ENCODE measurements around the gene TOMM20.
A peak's percentile ranks its signal among the peaks of the same experiment; 100 is the strongest.
"Not testable (repeated sequence)": the region's sequence is repeated elsewhere in the genome, so short reads cannot be mapped to it uniquely, and the experiment has no call there.

Gene TOMM20

GRCh38 chr1:235093696-235094592 is 34.7 kb downstream of the TOMM20 start:
- Histone ChIP-seq H3K36me3 (ENCODE audit: control insufficient read depth, insufficient read depth, low read length) (no peaks in the 10 kb centered on the region), H3K27me3 (ENCODE audit: control insufficient read depth, insufficient read depth, low read length, poor library complexity, severe bottlenecking) (no peaks in the 10 kb centered on the region), H3K9me3 (ENCODE audit: control insufficient read depth, low read length) (no peaks in the 10 kb centered on the region), H3K4me3 (ENCODE audit: insufficient read depth, low read depth, low read length) (no peak overlapping the region), H3K27ac (ENCODE audit: insufficient read depth, low read depth, low read length, poor library complexity, severe bottlenecking) (no peak overlapping the region), H3K4me1 (ENCODE audit: control insufficient read depth, insufficient read depth, low read length) (peaks cover 26% of the 10 kb centered on the region)
- WGBS, 2 experiments, result 32 to 33% methylated on average over 24 of the region's 24 CpGs

- Histone ChIP-seq H3K4me3 (ENCODE audit: insufficient read depth, low read depth, low read length) (no peak overlapping the region), H3K27ac (ENCODE audit: insufficient read depth, low read depth, low read length, poor library complexity, severe bottlenecking) (no peak overlapping the region)
- 49 to 50% methylated on average over 27 of the region's 27 CpGs for WGBS, 2 experiments
Measured at GRCh38 chr1:235093013-235093695, 35.5 kb downstream of the TOMM20 start.

GRCh38 chr1:235092415-235092814 is 36.2 kb downstream of the TOMM20 start:
- H3K4me1 ChIP-seq (ENCODE audit: control insufficient read depth, insufficient read depth, low read length), result peaks cover 26% of the 10 kb centered on the region
- not testable (repeated sequence) for H3K36me3 ChIP-seq (ENCODE audit: control insufficient read depth, insufficient read depth, low read length); H3K27me3 ChIP-seq (ENCODE audit: control insufficient read depth, insufficient read depth, low read length, poor library complexity, severe bottlenecking); H3K9me3 ChIP-seq (ENCODE audit: control insufficient read depth, low read length); H3K4me3 ChIP-seq (ENCODE audit: insufficient read depth, low read depth, low read length); H3K27ac ChIP-seq (ENCODE audit: insufficient read depth, low read depth, low read length, poor library complexity, severe bottlenecking)
- 87 to 94% methylated on average over 10 to 14 of the region's 14 CpGs for WGBS, 2 experiments

More at GRCh38 chr1:235093013-235093695, 35.5 kb downstream of the TOMM20 start:
- Histone ChIP-seq H3K36me3 (ENCODE audit: control insufficient read depth, insufficient read depth, low read length) (no peaks in the 10 kb centered on the region), H3K27me3 (ENCODE audit: control insufficient read depth, insufficient read depth, low read length, poor library complexity, severe bottlenecking) (no peaks in the 10 kb centered on the region), H3K9me3 (ENCODE audit: control insufficient read depth, low read length) (no peaks in the 10 kb centered on the region), H3K4me1 (ENCODE audit: control insufficient read depth, insufficient read depth, low read length) (peaks cover 26% of the 10 kb centered on the region)

GRCh38 chr1:235092045-235092406 is 36.6 kb downstream of the TOMM20 start:
- H3K9me3 ChIP-seq (ENCODE audit: control insufficient read depth, low read length); H3K36me3 ChIP-seq (ENCODE audit: control insufficient read depth, insufficient read depth, low read length); H3K27me3 ChIP-seq (ENCODE audit: control insufficient read depth, insufficient read depth, low read length, poor library complexity, severe bottlenecking); H3K27ac ChIP-seq (ENCODE audit: insufficient read depth, low read depth, low read length, poor library complexity, severe bottlenecking); H3K4me3 ChIP-seq (ENCODE audit: insufficient read depth, low read depth, low read length): not testable (repeated sequence)
- H3K4me1 ChIP-seq (ENCODE audit: control insufficient read depth, insufficient read depth, low read length), result peaks cover 26% of the 10 kb centered on the region
- 96 to 100% methylated on average over 4 to 8 of the region's 8 CpGs for WGBS, 2 experiments

GRCh38 chr1:235091319-235092044 is 37.2 kb downstream of the TOMM20 start:
- H3K9me3 ChIP-seq (ENCODE audit: control insufficient read depth, low read length); H3K27ac ChIP-seq (ENCODE audit: insufficient read depth, low read depth, low read length, poor library complexity, severe bottlenecking); H3K4me3 ChIP-seq (ENCODE audit: insufficient read depth, low read depth, low read length); H3K27me3 ChIP-seq (ENCODE audit: control insufficient read depth, insufficient read depth, low read length, poor library complexity, severe bottlenecking); H3K36me3 ChIP-seq (ENCODE audit: control insufficient read depth, insufficient read depth, low read length): not testable (repeated sequence)
- peaks cover 26% of the 10 kb centered on the region for H3K4me1 ChIP-seq (ENCODE audit: control insufficient read depth, insufficient read depth, low read length)
- 92 to 95% methylated on average over 20 of the region's 20 CpGs for WGBS, 2 experiments

GRCh38 chr1:235090406-235091069 is 38.1 kb downstream of the TOMM20 start:
- Histone ChIP-seq H3K4me3 (ENCODE audit: insufficient read depth, low read depth, low read length) (no peak overlapping the region), H3K9me3 (ENCODE audit: control insufficient read depth, low read length) (no peaks in the 10 kb centered on the region), H3K27me3 (ENCODE audit: control insufficient read depth, insufficient read depth, low read length, poor library complexity, severe bottlenecking) (no peaks in the 10 kb centered on the region), H3K36me3 (ENCODE audit: control insufficient read depth, insufficient read depth, low read length) (no peaks in the 10 kb centered on the region), H3K4me1 (ENCODE audit: control insufficient read depth, insufficient read depth, low read length) (peaks cover 26% of the 10 kb centered on the region), H3K27ac (ENCODE audit: insufficient read depth, low read depth, low read length, poor library complexity, severe bottlenecking) (peak overlapping the region; percentile 86)
- 33 to 39% methylated on average over 20 of the region's 20 CpGs for WGBS, 2 experiments

- peaks cover 26% of the 10 kb centered on the region for H3K4me1 ChIP-seq (ENCODE audit: control insufficient read depth, insufficient read depth, low read length)
- no peaks in the 10 kb centered on the region for H3K27me3 ChIP-seq (ENCODE audit: control insufficient read depth, insufficient read depth, low read length, poor library complexity, severe bottlenecking)
- 90 to 93% methylated on average over 7 of the region's 7 CpGs for whole genome bisulfite sequencing, 2 experiments
- H3K4me3 ChIP-seq (ENCODE audit: insufficient read depth, low read depth, low read length), result no peak overlapping the region
- no peak overlapping the region for H3K27ac ChIP-seq (ENCODE audit: insufficient read depth, low read depth, low read length, poor library complexity, severe bottlenecking)
- no peaks in the 10 kb centered on the region for H3K9me3 ChIP-seq (ENCODE audit: control insufficient read depth, low read length)
- H3K36me3 ChIP-seq (ENCODE audit: control insufficient read depth, insufficient read depth, low read length), result no peaks in the 10 kb centered on the region
Measured at GRCh38 chr1:235088907-235089306, 39.7 kb downstream of the TOMM20 start.

- Histone ChIP-seq H3K36me3 (ENCODE audit: control insufficient read depth, insufficient read depth, low read length) (no peaks in the 10 kb centered on the region), H3K4me1 (ENCODE audit: control insufficient read depth, insufficient read depth, low read length) (peaks cover 26% of the 10 kb centered on the region), H3K27ac (ENCODE audit: insufficient read depth, low read depth, low read length, poor library complexity, severe bottlenecking) (no peak overlapping the region), H3K9me3 (ENCODE audit: control insufficient read depth, low read length) (no peaks in the 10 kb centered on the region), H3K4me3 (ENCODE audit: insufficient read depth, low read depth, low read length) (no peak overlapping the region), H3K27me3 (ENCODE audit: control insufficient read depth, insufficient read depth, low read length, poor library complexity, severe bottlenecking) (no peaks in the 10 kb centered on the region)
- WGBS, 2 experiments, result 95% methylated on average over 6 of the region's 6 CpGs
Measured at GRCh38 chr1:235088430-235088829, 40.2 kb downstream of the TOMM20 start.

- Histone ChIP-seq H3K4me3 (ENCODE audit: insufficient read depth, low read depth, low read length) (no peak overlapping the region), H3K27me3 (ENCODE audit: control insufficient read depth, insufficient read depth, low read length, poor library complexity, severe bottlenecking) (no peaks in the 10 kb centered on the region), H3K4me1 (ENCODE audit: control insufficient read depth, insufficient read depth, low read length) (peaks cover 20% of the 10 kb centered on the region), H3K27ac (ENCODE audit: insufficient read depth, low read depth, low read length, poor library complexity, severe bottlenecking) (no peak overlapping the region), H3K9me3 (ENCODE audit: control insufficient read depth, low read length) (no peaks in the 10 kb centered on the region), H3K36me3 (ENCODE audit: control insufficient read depth, insufficient read depth, low read length) (no peaks in the 10 kb centered on the region)
- 88 to 92% methylated on average over 6 of the region's 6 CpGs for WGBS, 2 experiments
Measured at GRCh38 chr1:235087906-235088305, 40.7 kb downstream of the TOMM20 start.
